Lung (tissue), 12 donors: ENCODE results near the gene HILPDA. TPM values are rescaled to one million over a fixed set of nuclear protein-coding genes. Genes with fewer than 3 reads are reported as not detected.
A peak's percentile ranks its signal among the peaks of the same experiment; 100 is the strongest.

Experiments used
- ATAC-seq: fragments of 200-7000 bp; cut with Tn5 transposase; one replicate; pipeline ENCODE4 v1.9.1; 2020; ENCODE audit warnings: moderate number of reproducible peaks; ENCODE audit not compliant: insufficient read depth, low FRiP score
- DNase-seq, 3 donors: peaks; one replicate each; pipeline ENCODE4 v3.0.0-alpha.2; 2013 to 2017
- H3K27ac ChIP-seq, 2 donors: one replicate each; pipeline ENCODE4 v1.5.1; 2013; ENCODE audit warnings: mild to moderate bottlenecking in 2 of 2, moderate library complexity in 2 of 2, control low read depth in 1 of 2, inconsistent platforms in 1 of 2, low read depth in 1 of 2, low read length in 1 of 2
- H3K27me3 ChIP-seq, 3 donors: one replicate each; pipeline ENCODE4 v1.5.1; 2013; ENCODE audit warnings: low read length in 2 of 3; ENCODE audit not compliant: control insufficient read depth in 3 of 3, insufficient read depth in 3 of 3
- H3K36me3 ChIP-seq, 4 donors: one replicate each; pipeline ENCODE4 v1.5.1; 2013; ENCODE audit warnings: low read length in 4 of 4, mild to moderate bottlenecking in 1 of 4, moderate library complexity in 1 of 4; ENCODE audit not compliant: control insufficient read depth in 4 of 4, insufficient read depth in 4 of 4
- H3K4me1 ChIP-seq, 5 donors: one replicate each; pipeline ENCODE4 v1.5.1; 2013; ENCODE audit warnings: low read length in 5 of 5, mild to moderate bottlenecking in 2 of 5, moderate library complexity in 1 of 5; ENCODE audit not compliant: control insufficient read depth in 5 of 5, insufficient read depth in 5 of 5
- H3K4me3 ChIP-seq: one replicate; pipeline ENCODE4 v1.5.1; 2013; ENCODE audit warnings: mild to moderate bottlenecking, control low read depth, moderate library complexity
- H3K9ac ChIP-seq, 2 donors: one replicate each; pipeline ENCODE4 v1.5.1; 2013; ENCODE audit warnings: low read length in 2 of 2, control low read depth in 1 of 2; ENCODE audit not compliant: insufficient read depth in 1 of 2
- H3K9me3 ChIP-seq, 4 donors: one replicate each; pipeline ENCODE4 v1.5.1; 2013; ENCODE audit warnings: low read length in 3 of 4, mild to moderate bottlenecking in 1 of 4, moderate library complexity in 1 of 4; ENCODE audit not compliant: control insufficient read depth in 4 of 4, insufficient read depth in 3 of 4
- CTCF ChIP-seq: IDR thresholded peaks from 2 replicates; pipeline ENCODE4 v1.5.1; 2012; ENCODE audit warnings: mild to moderate bottlenecking; ENCODE audit errors: control extremely low read depth, extremely low read depth
- WGBS, 2 donors: extraction: QIAGEN DNeasy Blood & Tissue Kit; methylation state at CpG; one replicate each; pipeline ENCODE4 v1.1.7; 2013; 5-methylcytosine and 5-hydroxymethylcytosine counted together
- polyA plus RNA-seq, 2 donors: library from polyadenylated mRNA; stranded (reverse); fragments of 200-250 nt; gene quantifications; one replicate each; pipeline ENCODE4 v1.2.1, GENCODE V29; 2013
- total RNA-seq, 2 donors: library from RNA; depleted of rRNA in 1 of 2; stranded (reverse); fragments of >200 nt in 1 of 2; gene quantifications; one replicate each; pipeline ENCODE4 v1.2.1, GENCODE V29; 2014 to 2021
- donor health status: control.
- donor health status: control.
- donor health status: Bipolar disorder and iron deficiency.
- donor health status: healthy.
- donor health status: DM: yes; HTN: yes; CAD: no.

HILPDA gene
- total and polyA plus RNA-seq, 4 donors = 6.6 to 61.9 (median 13.2) TPM

- 1 to 3% methylated on average over 6 of the region's 6 CpGs for WGBS, 2 donors
- Histone ChIP-seq H3K4me1 (peaks cover 0 to 31% (median 11%) of the 10 kb centered on the region in 5 donors), H3K9me3 (no peaks in the 10 kb centered on the region), H3K27ac (peak overlapping the region in 1 of 2 donors; percentile 97), H3K4me3 (peak overlapping the region; percentile 56), H3K27me3 (no peaks in the 10 kb centered on the region), H3K9ac (peak overlapping the region; percentile 70 to 78), H3K36me3 (no peaks in the 10 kb centered on the region)
- no peak for DNase-seq
- peak; percentile 13 for ATAC-seq
- no peak for TF ChIP-seq CTCF
Observed at GRCh38 chr7:128410451-128410753, 45.3 kb upstream of the HILPDA start.

DNA sequence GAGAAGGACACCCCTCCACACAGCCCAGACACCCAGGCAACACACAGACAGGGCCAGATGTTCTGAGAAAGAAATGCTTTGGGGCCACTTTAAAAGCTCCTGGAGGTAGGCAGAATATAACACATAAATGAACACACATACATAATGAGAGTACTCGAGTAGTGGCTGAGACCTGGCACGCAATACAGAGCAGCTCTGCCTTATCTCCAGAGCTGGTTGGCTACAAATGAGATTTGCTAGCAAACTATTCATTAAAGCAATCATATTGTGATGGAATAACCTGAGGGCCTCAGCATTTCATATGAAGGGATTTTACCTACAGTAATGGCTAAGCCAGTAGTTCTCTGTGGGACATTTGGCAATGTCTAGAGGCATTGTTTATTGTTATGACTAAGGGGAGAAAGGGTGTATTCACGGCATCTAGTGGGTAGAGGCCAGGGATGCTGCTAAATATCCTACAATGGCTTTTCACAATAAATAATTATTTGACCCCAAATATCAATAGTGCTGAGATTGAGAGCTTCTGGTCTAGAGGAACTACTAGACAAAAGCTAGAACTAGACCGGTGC, 40.4 kb upstream of the HILPDA start:
- DNase-seq (no peak), ATAC-seq (no peak)
- Histone ChIP-seq H3K9ac (no peak overlapping the region), H3K36me3 (no peaks in the 10 kb centered on the region), H3K27ac (no peak overlapping the region), H3K4me3 (no peak overlapping the region), H3K27me3 (no peaks in the 10 kb centered on the region), H3K4me1 (no peaks in the 10 kb centered on the region), H3K9me3 (no peaks in the 10 kb centered on the region)
- no peak for TF ChIP-seq CTCF
- 82 to 89% methylated on average over 4 of the region's 4 CpGs for WGBS, 2 donors

DNA sequence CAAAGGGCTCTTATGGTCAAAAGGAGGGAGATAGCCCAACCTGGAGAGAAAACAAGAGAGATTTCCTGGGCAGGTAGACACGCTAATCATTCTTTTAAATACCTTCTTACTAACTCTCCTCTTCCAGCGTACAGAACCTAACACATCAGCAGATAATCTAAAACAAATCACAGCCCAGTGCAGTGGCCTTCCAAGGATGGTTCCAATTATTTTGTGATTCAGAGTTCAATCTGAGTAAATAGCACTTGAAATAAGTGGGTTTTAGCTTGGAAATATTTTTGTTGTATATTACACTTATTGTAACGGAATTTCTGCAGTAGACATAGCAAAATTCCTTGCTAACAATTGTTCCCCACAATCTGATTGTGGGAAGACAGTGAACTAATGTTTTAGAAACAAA, 38.6 kb upstream of the HILPDA start:
- 91 to 96% methylated on average over 3 of the region's 3 CpGs for WGBS, 2 donors
- DNase-seq (no peak), ATAC-seq (no peak)
- Histone ChIP-seq H3K4me1 (no peaks in the 10 kb centered on the region), H3K36me3 (no peaks in the 10 kb centered on the region), H3K27me3 (no peaks in the 10 kb centered on the region), H3K9me3 (no peaks in the 10 kb centered on the region), H3K4me3 (no peak overlapping the region), H3K9ac (no peak overlapping the region), H3K27ac (no peak overlapping the region)
- TF ChIP-seq CTCF = no peak

DNA sequence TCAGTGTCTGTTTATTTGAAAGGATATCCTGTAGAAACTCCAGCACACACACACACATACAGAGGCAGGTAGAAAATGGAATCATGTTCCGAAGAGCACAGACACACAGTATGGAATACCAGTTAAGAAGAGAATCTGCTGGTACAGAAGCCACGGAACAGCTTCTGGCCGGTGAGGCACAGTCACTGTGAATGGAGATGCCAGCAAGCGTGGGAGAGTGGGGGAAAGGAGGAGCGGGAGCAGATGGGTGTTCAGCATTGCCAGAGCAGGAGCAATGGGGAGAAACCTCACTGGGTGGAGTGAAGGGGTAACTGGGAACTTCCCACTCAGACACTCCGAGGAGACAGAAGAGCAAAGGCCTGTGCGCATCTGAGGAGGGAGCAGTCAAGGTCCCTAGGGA, 36.4 kb upstream of the HILPDA start:
- TF ChIP-seq CTCF = no peak
- WGBS, 2 donors = 92 to 94% methylated on average over 7 of the region's 7 CpGs
- Histone ChIP-seq H3K27ac (no peak overlapping the region), H3K4me3 (no peak overlapping the region), H3K9me3 (no peaks in the 10 kb centered on the region), H3K36me3 (no peaks in the 10 kb centered on the region), H3K27me3 (no peaks in the 10 kb centered on the region), H3K9ac (no peak overlapping the region), H3K4me1 (peaks cover 0 to 6% (median 0%) of the 10 kb centered on the region in 5 donors)
- no peak for DNase-seq
- no peak for ATAC-seq
